Muscle of arm (tissue), 12 donors: Measurements from ENCODE around the gene HCN2. TPM values are rescaled to one million over a fixed set of nuclear protein-coding genes. Genes with fewer than 3 reads are reported as not detected.
"Not testable (repeated sequence)": the region's sequence is repeated elsewhere in the genome, so short reads cannot be mapped to it uniquely, and the experiment has no call there.

Experiments
- DNase-seq: peaks from one replicate; pipeline ENCODE4 v3.0.0-alpha.2; 2013
- polyA plus RNA-seq, 12 donors: library from polyadenylated mRNA; unstranded; fragments of 120-200 nt; gene quantifications; one replicate each; pipeline ENCODE4 v1.2.1, GENCODE V29; 2013; ENCODE audit not compliant: insufficient read length in 12 of 12

The HCN2 gene
- polyA plus RNA-seq, 12 donors = 0.13 to 0.61 (median 0.31) TPM; not detected in 2

DNA sequence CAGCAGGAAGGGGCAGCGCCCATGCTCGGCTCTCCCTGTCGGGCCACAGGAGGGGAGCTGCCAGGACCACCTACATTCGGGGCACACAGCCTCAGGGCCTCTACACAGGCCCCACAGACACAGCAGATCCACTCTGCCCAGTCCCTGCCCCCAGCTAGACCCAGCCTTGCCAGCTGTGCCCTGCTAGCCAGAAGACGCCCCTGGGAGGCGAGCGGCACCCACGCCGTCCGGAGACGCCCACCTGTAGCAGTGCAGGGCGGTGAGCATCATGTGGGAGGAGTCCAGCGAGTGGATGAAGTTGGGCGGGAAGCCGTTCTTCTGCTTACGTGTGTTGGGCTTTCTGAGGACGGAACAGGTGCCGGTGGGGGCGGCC lies 28.6 kb downstream of the HCN2 start:
- DNase-seq = no peak

GRCh38 chr19:618674-619285 lies 29.1 kb downstream of the HCN2 start:
- DNase-seq = no peak

- DNase-seq = no peak
Observed at GRCh38 chr19:619286-620002, 29.8 kb downstream of the HCN2 start.

DNA sequence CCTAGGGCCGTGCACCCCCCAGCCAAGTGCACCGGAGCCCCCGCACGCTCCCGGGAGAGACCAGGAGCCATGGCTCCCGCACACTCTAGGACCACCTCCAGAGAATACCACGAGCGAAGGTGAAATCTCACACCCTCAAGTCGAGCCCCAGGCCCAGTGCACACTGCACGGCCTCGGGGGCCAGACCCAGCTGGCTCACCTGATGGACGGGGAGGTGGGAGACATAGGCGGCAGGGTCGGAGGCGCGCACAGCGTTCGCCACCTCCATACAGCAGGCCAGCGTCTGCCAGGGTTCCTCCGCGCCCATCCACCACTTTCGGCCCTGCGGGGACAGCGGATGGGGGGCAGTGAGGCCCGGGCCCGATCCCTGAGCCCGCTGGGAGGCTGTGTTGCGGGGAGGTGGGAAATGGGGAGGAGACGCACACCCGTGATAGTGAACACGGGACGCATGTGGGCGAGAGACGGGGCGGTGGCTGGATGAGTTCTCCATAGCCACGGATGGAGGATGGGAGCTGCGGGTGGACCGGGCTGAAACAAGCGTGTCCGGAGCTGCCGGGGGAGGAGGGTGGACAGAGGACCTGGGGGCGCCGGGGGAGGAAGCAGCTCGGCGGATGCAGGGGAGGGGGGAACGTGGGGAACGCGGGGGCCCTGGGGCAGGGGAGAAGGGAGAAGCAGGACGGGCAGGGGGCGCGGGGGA lies 30.6 kb downstream of the HCN2 start:
- DNase-seq = no peak

DNA sequence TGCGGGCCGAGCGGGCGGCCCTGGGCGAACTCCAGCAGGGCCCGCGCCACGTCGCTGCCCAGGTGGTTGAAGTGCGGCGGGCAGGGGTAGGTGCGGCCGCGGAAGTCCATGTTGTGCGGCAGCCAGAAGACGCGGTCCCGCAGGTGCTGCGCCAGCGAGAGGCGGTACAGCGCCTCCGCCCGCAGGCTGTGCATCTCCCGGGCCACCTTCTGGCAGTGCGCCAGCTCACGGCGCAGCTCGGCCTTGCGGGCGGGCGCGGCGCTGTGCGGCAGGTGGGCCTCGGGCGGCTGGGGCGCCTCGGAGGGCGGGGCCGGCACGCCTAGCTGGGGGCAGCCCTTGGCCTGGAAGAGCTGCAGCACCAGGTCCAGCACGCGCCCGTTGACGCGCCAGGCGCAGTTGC lies 31.5 kb downstream of the HCN2 start:
- DNase-seq = not testable (repeated sequence)

- DNase-seq = no peak
Observed at GRCh38 chr19:621819-622218, 32.1 kb downstream of the HCN2 start.

DNA sequence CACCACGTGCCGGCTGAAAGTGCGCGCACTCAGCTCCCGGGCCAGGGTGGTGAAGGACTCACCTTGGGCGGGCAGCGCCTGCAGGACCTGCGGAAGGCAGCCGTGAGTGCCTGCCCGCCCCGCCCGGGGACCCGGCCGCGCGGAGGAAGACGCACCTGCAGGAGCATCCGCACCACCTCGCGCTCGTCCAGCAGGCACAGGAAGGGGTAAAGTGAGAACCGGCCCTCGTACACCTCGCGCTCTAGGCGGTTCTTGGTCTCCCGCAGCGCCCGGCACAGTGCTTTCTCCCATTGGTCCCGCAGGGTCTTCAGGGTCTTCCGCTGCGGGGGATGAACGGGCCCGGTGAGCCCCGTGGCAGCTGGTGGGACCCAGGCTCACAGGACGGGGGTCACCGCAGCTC lies 33.0 kb downstream of the HCN2 start:
- DNase-seq = no peak

- DNase-seq = no peak
Observed at GRCh38 chr19:623175-623916, 33.7 kb downstream of the HCN2 start.

DNA sequence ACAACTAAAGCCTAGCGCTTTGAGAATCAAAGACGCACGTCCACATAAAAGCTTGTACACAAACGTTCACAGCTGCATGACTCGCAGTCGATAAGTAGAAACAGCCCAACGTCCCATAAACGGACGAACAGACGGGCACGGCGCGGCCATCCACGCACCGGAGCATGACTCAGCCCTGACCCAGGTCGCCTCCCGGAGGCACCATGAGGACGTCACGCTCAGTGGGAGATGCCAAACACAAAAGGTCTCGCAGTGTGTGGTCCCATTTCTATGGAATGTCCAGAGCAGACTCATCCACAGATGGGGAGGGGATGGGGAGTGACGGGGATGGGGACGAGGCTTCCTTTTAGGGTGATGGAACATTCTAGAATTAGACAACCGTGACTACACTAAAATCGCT lies 34.3 kb downstream of the HCN2 start:
- DNase-seq = no peak

- no peak for DNase-seq
Observed at GRCh38 chr19:624433-625109, 34.9 kb downstream of the HCN2 start.

DNA sequence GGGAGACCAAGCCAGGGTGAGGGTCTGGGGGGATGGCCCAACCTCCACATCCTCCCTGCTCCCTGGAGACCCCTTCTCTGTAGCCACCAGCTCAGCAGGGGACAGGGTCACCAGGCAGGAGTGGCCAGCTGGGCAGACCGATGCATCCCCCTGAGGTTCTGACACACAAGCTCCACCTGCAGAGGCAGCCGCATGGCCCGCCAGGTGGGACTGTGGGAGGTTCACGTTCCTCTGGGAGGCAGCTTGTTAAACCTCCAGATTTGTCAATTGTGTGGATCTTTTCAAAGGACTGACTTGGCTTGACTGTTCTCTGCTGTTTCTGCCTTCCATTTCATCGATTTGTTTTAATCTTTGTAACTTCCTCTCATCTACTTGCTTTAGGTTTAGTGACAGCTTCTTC lies 35.6 kb downstream of the HCN2 start:
- no peak for DNase-seq

- not testable (repeated sequence) for DNase-seq
Observed at GRCh38 chr19:626566-626965, 36.9 kb downstream of the HCN2 start.

DNA sequence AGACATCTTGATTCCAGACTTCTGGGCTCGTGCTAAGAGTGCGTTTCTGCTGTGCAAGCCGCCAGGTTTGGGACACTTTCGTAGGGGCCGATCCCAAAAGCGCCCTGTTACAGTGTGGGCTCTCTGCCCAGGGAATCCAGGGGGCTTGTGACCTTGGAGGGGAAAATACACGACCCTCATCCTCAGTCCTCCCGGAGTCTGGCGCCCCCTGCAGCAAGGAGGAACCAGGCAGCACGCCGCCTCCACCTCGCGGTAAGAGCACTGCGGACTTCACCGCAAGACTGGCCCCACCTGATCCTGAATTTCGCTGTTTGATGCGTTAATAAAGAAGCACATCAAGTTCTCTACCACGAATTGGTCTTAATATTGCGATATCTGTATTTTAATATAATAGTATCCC lies 38.5 kb downstream of the HCN2 start:
- DNase-seq = no peak

DNA sequence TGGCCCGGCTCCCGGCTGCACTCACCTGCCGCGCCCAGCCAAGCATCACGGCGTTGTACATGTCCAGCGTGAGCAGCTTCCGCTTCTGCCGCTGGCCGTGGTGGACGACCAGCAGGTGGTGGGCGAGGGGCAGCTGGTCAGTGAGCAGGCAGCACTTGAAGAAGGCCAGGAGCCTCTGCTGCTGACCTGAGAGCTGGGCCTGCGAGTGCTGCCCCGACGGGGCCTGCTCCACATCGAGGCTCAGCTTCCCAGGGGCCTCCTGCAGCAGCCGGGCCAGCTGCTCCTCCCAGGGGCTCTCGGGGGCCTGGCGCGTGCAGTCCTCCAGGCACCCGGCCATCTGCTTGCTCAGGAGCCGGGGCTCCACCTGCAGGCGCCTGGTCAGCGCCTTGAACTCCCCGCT lies 39.8 kb downstream of the HCN2 start:
- not testable (repeated sequence) for DNase-seq

DNA sequence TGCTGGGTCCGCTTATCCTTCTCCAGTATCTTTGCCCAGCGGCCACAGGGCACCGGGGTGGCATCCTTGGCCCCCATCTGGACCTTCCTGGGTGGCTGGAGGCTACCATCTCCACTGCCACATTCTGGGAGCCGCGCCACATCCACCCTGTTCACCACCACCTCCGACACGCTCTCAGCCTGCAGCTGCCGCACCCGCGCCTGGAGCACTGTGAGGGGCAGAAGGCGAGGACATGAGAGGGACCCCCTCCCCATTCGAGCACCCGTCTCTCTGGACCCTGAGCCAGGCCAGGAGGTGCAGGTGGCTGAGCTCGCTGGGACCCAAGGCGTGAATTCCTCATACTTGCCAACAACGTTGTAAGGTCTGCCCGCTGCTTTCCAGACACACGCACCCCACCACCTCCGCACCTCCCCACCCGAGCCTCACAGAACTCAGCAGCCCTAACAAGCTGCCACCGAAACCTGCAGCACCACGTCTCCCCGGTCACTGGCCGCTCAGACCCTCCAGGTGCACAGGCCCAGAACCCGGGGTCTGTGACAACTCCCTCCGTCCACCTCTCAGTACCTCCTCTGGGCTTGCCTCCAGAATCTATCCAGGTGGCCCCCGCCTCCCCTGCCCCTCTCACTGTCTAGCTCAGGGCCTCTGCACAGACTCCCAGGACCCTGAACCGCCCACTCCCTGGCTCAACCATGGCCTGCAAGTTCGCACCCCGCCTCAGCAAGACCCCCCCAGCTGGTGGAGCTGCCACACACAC lies 40.5 kb downstream of the HCN2 start:
- no peak for DNase-seq

DNA sequence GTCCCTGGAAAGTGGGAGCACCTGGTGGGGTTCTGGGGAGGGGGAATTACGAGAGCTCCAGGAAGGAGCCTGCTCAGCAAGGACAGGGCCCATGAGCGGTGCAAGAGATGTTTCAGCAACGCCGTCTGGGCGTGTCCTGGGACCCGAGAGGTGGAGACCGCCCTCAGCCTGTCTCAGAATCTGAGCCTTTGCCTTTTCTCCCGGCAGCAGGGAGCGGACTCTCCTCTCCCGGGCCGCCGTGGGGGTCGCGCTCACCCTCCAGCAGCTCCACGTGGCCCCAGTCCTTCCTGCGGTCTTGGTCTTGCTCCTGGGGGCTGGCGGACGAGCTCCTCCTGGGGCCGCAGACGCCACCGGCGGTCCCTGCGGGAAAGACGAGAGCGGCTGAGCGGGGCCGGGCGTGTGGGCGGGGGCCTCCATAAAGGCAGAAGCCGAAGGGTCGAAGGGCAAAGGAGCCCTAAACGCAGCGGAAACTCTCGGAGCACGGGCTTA lies 42.9 kb downstream of the HCN2 start:
- no peak for DNase-seq

DNA sequence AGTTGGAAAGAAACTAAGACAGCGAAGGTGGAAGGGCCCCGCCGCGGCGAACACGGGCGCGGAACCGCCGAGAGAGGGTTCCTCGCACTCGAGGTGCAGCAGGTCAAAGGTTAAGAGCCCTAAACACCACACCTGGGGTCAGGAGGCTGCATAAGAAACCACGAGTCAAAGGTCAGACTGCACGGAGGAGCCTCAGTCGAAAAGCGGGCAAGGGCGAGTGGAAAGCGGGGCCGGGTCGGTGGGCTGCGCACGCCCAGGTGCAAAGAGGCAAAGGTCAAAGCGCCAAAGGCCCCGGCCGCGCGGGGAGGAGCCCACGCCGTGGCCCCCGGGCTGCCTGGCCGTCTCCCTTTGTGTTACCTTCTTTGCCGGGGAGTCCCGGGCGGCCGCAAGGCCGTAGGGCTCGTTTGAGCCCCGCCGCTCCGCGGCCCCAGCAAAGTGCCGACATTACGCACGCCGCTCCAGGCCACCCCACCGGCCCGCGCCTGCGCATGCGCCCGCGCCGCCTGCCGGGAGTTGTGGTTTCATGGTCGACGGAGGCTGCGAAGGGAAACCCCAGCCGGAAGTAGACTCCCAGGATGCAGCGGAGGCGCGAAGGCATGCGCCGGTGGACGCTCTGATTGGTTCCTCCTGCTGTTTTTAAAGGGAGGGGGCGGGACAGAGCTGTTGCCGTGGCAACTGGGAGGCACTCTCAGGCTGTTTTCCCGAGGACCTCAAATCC lies 43.5 kb downstream of the HCN2 start, which contains the start of gene POLRMT:
Gene POLRMT, minus strand, starts transcription at position 470 of the 718 bp plus-strand sequence. Its CDS starts 25 bp downstream, at position 445.
- DNase-seq = peak; percentile 98

DNA sequence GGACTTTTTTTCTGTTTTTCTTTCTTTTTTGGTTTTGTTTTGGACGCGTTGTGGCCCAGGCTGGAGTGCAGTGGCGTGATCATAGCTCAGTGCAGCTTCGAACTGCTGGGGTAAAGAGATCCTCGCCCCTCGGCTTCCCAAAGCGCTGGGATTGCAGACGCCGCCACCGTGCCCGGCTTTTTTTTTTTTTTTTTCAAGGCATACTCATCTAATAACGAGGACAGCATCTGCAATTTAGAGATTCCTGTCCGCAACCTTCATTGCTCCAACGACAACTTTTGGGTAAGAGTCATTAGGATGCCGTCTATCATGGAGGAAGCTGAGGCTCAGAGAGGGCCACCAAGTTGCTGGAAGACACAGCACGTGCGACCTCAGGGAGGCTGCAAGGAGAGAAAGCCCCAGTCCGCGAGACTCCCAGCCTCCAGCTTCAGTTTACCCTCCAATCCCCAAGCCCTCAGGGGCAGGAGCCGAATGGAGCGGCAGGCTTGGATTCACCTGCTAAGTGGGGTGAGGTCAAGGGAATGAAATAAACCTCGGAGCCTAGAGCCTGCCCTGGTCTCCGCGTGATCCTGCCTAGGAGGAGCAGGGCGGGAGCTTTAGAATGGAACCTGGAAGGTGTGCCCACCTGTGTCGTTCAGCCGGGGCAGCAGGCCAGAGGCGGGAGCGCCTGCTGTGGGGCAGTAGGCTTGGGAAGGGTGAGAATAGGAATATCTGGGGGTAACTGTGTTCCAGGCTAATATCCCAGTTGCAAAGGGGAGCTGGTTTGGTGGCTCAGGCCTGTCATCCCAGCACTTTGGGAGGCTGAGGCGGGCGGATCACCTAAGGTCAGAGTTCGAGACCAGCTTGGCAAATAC lies 44.3 kb downstream of the HCN2 start:
- DNase-seq = no peak
